GM19324 (cell line): ENCODE data around the gene ADAM19.

Experiments used
- ATAC-seq: cut with Tn5 transposase; IDR thresholded peaks from one replicate; pipeline ENCODE4 v1.9.1; 2021; ENCODE audit warnings: mild to moderate bottlenecking, moderate library complexity; ENCODE audit not compliant: unreplicated experiment, low FRiP score

ADAM19 gene

GRCh38 chr5:157575381-157576020 lies at the start of gene ADAM19:
Gene ADAM19, minus strand, starts transcription at chr5:157575775. Its CDS starts 79 bp downstream, at chr5:157575696.
- no peak for ATAC-seq

- no peak for ATAC-seq
Observed at GRCh38 chr5:157624144-157624543, 48.6 kb upstream of the ADAM19 start.

DNA sequence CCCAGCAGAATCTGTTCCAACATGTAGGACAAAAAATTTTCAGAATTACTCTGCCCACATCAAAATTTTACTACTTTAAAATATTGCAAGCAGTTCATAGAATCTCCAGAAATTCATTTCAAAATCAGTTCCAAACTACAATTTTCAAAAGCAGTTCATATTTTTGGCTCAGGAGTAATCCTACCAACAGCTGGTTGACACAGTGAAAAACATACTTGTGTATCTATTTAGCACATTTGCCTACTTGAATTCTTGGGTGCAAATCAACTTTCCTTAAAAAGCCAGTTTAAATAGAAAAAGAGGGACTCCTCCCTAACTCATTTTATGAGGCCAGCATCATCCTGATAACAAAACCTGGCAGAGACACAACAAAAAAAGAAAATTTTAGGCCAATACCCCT lies 45.2 kb upstream of the ADAM19 start:
- no peak for ATAC-seq

GRCh38 chr5:157618191-157618765 lies 42.7 kb upstream of the ADAM19 start:
- no peak for ATAC-seq

GRCh38 chr5:157616785-157617184 lies 41.2 kb upstream of the ADAM19 start:
- ATAC-seq = no peak

DNA sequence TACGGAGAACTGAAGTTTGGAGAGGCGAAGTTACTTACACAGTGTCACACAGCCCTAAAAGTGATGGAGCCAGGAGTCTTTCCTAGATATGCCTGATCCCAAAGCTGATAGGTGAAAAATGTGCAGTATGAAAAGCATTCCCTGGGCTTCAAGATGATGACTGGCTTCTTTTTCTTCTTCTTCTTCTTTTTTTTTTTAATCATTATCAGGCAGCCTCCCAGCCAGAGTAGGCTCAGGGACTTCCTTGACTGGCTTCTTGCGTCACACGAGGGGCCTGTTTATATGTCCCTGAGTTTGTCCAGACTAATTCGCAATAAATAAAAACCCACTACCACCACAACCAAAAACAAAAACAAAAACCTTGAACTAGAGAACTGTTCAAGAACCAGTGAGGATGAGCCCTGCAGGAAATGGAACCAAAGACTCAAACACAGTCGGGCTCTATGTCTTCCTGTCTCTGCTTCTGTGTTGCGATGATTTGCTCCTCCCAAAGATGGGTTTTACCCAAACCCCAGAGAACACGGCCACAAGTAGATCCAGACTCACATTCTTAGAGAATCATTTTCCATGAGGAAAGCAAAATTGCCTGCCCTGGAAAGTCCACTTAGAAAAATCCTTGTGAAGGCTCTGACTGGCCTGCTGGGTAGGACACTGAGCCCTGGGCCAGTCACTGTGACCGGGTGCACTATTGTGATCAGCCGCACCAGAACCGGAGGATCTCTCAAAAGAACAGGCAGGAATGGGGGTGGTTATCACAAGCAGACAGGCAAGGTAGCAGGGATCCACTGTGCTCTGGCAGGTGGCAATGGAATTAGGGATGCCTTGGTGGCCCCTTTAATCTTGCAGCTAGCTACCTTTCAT lies 38.0 kb upstream of the ADAM19 start:
- ATAC-seq = no peak

DNA sequence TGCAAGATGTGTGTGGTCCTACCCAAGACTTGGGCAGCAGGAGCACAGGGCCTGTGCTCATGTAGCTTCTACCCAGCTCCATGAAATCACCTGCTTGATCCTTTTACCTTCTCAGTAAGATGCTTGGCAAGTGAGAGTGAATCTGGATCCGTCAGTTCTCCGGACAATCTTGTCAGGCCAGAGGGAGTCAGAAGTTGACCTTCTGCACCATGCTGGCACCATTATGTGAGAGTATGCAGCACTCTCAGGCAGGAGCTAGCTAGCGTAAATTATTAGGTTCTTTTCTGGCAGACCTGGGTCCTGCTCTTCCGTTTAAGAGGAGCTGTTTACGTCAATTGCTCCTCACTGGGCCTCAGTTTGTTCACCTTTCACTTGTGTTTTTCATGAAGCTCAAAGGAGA lies 37.0 kb upstream of the ADAM19 start:
- ATAC-seq = no peak

DNA sequence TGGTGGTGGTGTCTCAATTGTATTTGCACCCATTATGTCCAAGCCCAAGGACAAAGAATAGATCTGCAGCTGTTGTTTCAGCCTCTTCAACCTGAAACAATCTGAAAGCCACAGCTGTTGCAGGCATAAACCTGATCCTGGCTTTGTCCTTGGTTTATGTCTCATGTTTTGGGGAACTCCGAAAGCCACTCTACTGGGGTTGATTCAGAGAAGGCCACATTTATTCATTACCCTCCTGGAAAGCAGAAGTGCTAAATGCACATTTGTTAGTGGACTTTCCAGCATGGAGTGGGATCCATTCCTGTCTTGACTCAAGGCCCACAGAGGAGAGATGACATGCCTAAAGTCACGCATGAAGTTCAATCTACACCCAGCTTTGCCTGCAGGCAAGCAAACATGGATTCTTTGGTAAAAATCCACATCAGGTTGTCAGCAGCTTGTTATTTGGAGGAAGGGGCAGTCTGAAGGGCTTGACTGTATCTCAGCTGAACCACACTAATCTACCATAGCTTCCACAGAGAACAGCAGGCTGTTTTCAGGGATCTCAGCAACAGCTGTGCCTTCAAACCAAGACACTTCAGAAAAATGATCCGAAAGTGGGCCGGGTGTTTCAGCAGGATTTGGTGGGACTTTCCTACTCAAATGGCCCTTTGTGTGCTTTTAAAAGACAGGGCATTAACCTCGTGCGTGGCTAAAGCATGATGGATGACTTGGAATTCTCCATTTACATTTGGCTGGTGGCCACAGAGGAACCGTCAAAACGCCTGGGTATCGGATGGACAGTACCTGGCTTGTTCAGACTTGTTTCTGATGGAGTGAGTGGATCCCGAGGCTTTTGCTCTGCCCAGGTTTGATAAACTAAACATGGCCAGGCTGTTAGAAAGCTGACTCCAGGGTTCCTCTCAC lies 36.2 kb upstream of the ADAM19 start:
- ATAC-seq = no peak

DNA sequence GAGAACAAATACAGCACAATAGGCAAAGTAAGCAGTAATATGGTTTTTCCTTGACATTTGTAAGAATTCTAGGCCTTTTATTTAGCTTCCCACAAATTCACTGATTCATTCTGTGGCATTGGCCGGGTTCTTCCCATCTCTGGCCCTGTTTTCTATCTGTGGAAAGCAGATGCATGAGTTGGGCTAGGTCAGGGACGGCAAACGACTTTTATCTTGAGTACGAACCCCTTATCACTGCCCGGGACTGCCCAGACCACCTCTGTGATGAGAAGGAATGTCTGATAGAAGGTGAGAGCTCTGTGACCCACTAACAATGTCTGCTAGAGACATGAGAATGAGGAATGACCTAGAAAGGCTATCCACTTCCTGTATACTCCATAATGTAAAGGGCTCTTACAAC lies 35.4 kb upstream of the ADAM19 start:
- no peak for ATAC-seq

DNA sequence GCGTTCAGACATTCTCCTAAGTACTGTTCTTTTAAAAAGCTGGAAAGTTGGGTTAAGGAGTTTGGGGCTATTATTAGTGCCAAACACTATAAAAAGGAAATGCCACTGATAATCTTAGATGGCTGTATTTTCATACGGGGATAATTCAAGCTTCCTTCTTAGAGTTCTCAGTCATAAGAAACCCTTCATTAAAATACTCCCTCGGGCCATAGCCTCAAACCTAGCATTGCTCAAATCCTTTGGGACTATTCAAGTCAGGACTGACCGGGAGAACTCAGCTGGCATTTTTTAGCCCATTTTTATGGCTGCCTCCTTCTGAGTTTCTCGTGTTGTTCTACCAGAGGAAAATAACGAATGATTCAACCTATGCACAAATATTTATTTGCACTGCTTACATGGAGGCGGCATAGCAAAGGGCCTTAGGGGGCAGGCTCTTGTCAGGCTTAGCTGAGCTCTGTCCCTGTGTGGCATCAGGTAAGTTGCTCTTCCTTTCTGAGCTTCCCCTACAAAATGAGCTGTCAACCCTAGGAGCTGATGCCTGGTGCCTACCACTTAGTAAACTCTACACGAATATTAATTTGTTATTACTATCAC lies 33.5 kb upstream of the ADAM19 start:
- no peak for ATAC-seq

GRCh38 chr5:157607371-157608161 lies 32.0 kb upstream of the ADAM19 start:
- ATAC-seq = no peak

DNA sequence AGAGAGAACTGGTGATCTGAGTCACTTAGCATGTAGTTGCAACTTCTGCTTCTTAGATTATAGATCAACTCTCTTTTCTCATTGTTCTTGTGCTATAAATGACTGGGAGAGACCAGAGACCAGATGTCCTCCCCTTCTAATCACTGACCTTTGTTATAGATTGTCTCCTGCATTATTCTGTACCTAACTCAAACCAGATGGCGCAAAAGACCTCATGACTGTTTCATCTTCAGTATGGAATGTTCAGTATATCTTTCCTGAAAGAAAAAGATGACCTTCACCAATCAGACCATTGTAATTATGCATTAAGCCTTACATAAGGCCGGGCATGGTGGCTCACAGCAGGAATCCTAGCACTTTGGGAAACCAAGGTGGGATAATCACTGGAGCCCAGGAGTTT lies 30.5 kb upstream of the ADAM19 start:
- ATAC-seq = no peak

DNA sequence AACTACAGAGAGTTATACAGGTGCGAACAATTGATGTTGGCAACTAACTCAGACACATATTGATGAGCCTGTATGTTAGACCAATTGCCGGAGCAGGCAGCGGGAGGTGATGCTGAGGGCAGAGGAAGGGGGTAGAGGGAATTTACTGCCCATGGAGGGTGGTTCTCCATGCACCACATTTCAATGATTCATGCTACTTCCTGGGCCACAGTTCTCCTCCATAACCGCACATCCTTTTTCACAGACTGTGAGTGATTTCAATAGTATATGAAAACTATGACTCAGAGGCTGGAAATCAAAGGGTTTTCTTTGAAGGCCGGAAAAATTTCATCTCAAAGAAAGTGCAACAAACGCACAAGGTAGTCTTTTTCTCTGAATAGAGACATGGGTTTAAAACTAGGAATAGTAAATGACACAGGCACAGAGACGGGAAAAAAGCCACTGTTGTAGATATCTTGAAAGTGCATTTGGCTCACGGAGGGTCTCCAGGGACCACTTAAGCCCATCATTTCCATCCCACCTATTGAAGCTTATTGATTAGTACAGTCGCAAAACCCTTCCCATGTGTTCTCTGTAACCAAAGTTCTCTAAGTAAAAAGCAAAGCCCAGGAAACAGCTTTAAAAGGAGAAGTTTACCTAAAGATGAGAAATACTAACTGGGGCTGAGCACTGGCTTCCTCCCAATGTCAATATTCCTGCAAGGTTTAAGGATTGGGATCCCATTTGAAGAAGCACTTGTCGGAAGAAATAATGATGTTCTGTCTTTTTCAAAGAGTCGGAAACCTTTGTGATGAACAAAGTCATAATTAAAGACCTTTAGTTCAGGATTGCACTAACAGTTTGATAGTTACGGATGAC lies 28.0 kb upstream of the ADAM19 start:
- no peak for ATAC-seq

DNA sequence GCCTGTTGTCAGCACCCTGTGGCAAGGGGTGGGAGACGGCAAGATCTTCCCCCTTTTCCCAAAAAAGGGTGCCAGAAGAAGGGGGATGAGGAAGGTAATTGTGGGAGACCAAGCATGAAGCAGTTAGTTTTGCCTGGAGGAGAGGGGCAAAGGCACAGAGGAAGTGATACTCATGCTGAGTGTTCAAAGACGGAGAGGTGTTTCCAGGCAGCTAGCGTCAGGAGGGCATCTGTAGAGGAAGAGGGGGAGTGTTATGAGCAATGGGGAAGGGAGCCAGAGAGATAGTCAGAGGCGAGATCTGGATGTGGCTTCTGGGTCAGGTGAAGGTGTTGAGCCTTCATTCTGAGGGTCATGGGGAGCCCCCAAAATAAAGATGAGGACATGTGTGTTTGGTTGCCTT lies 26.9 kb upstream of the ADAM19 start:
- ATAC-seq = peak; percentile 56

DNA sequence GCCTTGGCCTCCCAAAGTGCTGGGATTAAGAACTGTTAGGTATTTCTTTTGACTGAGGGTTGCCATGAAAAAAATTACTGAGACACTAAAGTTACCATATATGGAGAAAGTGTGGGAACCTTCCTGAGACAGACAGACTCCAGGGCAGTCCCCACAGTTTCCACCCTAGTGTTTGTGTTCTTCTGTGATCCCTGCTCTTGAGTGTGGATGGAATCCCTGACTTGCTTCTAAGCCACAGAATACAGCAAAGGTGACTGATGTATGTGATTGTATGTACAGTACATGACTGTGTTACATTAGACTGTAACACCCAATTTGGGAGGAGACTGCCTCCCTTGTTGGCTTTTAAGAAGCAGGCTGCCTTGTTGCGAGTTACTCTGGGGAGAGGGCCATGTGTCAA lies 24.7 kb upstream of the ADAM19 start:
- ATAC-seq = no peak

GRCh38 chr5:157599565-157599964 lies 24.0 kb upstream of the ADAM19 start:
- ATAC-seq = no peak

GRCh38 chr5:157598350-157598936 lies 22.9 kb upstream of the ADAM19 start:
- ATAC-seq = no peak

DNA sequence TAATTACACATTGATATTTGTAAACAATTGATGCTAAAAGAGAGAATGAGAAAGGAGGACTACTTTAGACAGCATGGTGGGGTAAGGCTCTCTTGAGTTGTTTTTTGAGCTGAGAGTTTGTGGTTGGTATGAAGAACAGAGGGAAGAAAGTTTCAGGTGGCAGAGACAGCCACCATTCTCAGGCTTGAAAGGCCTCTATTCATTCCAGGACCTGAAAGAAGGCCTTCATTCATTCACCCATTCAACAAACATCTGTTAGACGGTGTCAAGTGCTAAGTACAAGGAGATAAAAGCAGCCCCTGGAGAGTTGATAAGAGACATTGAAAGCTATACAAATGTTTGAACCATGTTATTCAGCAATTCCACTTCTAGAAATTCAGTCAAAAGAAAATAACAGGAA lies 21.7 kb upstream of the ADAM19 start:
- no peak for ATAC-seq
